Upper lobe of left lung (tissue), 4 donors: Measurements from ENCODE around the gene RWDD4.
"Not testable (repeated sequence)": the region's sequence is repeated elsewhere in the genome, so short reads cannot be mapped to it uniquely, and the experiment has no call there.

ENCODE experiments used
- CTCF ChIP-seq, 6 experiments: fragments of 450-650 bp in 4 of 6; fragments of 200-600 bp in 2 of 6; sonication (generic) in 2 of 6; IDR thresholded peaks; one replicate each; pipeline ENCODE4 v1.5.1; 2016 to 2019; ENCODE audit warnings: antibody characterized with exemption in 6 of 6
- POLR2AphosphoS5 ChIP-seq, 2 donors: sonication (generic); formaldehyde crosslinking; IDR thresholded peaks; one replicate each; pipeline ENCODE4 v1.5.1; 2017; ENCODE audit warnings: antibody characterized with exemption in 2 of 2

- not testable (repeated sequence) for TF ChIP-seq CTCF, POLR2AphosphoS5 (IDR thresholded peaks at IDR 0.05)
These were observed 31.7 kb downstream of the RWDD4 start for GRCh38 chr4:183627286-183627685.
